GM10248 (cell line): ENCODE data around the gene TAS2R40.

ENCODE experiments used
- CTCF ChIA-PET: fragments of 300-600 bp; sonication (Branson Sonifier 250); formaldehyde crosslinking; extraction: SDS; loops from one replicate; lab custom pipeline; 2021; ENCODE audit warnings: antibody characterized with exemption; lab: Yijun Ruan, JAX
- POLR2A ChIA-PET: fragments of 350-650 bp; sonication (Branson Sonifier 250); formaldehyde crosslinking; extraction: SDS; loops from one replicate; lab custom pipeline; 2020; ENCODE audit warnings: antibody characterized with exemption; lab: Yijun Ruan, JAX
- DNase-seq: peaks from one replicate; pipeline ENCODE4 v3.0.0; 2012; ENCODE audit errors: extremely low spot score
- TF ChIP-seq, protein P1 (sequence below): IDR thresholded peaks from 2 replicates; pipeline ENCODE4 v1.5.1; 2012; ENCODE audit warnings: mild to moderate bottlenecking, low read depth; ENCODE audit errors: extremely low read depth, missing control alignments, control extremely low read depth

TAS2R40 gene

DNA sequence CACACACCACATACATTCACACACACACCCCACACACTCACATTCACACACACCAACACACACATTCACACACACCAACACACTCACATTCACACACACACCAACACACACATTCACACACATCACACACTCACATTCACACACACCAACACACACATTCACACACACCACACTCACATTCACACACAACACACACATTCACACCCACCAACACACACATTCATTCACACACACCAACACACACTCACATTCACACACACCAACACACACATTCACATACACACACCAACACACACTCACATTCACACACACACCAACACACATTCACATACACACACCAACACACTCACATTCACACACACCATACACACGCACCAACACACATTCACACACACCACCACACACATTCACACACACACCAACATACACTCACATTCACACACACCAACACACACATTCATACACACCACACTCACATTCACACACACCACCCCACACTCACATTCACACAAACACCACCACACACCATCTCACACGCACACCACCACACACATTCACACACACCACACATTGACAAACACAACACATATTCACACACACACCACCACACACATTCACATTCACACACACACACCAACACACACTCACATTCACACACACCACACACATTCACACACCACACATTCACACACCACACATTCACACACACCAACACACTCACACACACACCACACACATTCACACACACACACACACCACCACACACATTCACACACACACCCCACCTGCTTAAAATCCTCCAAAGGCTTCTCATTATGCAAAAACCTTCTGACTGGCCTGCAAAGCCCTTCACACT lies 9.0 kb downstream of the TAS2R40 start:
- no peak for DNase-seq
- TF ChIP-seq, protein P1, sequence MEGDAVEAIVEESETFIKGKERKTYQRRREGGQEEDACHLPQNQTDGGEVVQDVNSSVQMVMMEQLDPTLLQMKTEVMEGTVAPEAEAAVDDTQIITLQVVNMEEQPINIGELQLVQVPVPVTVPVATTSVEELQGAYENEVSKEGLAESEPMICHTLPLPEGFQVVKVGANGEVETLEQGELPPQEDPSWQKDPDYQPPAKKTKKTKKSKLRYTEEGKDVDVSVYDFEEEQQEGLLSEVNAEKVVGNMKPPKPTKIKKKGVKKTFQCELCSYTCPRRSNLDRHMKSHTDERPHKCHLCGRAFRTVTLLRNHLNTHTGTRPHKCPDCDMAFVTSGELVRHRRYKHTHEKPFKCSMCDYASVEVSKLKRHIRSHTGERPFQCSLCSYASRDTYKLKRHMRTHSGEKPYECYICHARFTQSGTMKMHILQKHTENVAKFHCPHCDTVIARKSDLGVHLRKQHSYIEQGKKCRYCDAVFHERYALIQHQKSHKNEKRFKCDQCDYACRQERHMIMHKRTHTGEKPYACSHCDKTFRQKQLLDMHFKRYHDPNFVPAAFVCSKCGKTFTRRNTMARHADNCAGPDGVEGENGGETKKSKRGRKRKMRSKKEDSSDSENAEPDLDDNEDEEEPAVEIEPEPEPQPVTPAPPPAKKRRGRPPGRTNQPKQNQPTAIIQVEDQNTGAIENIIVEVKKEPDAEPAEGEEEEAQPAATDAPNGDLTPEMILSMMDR: no peak
- POLR2A ChIA-PET: no interaction called here
- CTCF ChIA-PET: interaction anchor here (1.5 to 2.4 kb wide), 4 partner anchors 11 to 227 kb away, joined by 3 to 24 read pairs (median 8); no protein-coding TSS in a partner anchor

DNA sequence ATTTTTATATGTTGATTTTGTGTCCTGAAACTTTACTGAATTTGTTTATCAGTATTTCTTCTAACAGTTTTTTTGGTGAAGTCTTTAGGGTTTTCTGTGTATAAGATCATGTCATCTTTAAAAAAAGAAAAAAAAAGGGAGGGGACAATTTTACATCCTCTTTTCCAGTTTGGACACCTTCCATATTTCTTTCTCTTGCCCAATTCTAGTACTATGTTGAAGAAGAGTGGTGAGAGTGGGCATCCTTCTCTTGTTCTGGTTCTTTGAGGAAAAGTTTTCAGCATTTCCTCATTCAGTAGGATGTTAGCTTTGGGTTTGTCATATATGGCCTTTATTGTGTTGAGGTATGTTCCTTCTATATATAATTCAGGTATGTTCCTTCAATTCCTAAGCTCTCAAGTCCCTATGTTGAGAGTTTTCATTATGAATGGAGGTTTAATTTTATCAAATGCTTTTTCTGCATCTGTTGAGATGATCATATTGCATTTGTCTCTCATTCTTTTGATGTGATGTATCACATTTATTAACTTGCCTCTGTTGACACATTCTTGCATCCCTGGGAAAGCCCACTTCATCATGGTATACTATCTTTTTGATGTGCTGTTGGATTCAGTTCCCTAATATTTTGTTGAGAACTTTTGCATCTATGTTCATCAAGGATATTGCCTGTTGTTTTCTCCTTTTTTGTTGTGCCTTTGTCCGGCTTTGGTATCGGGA lies 12.1 kb downstream of the TAS2R40 start:
- no peak for DNase-seq
- TF ChIP-seq, protein P1: no peak
- POLR2A ChIA-PET: no interaction called here
- CTCF ChIA-PET: interaction anchor here (1.0 to 1.5 kb wide), 3 partner anchors 9 to 19 kb away, joined by 3 to 4 read pairs (median 3); no protein-coding TSS in a partner anchor

DNA sequence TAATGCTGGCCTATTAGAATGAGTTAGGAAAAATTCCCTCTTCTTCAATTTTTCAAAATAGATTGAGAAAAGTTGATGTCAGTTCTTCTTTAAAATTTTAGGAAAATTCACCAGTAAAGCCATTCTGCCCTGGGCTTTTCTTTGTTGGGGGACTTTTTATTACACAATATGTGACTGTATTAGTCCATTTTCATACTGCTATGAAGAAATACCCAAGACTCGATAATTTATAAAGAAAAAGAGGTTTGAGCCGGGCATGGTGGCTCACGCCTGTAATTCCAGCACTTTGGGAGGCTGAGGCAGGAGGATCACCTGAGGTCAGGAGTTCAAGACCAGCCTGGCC lies 12.7 kb downstream of the TAS2R40 start:
- no peak for DNase-seq
- ChIA-PET CTCF (interaction anchor here (1.0 to 1.1 kb wide), 2 partner anchors 8 to 19 kb away, joined by 3 read pairs; no protein-coding TSS in a partner anchor), POLR2A (no interaction called here)
- TF ChIP-seq, protein P1: no peak

- TF ChIP-seq, protein P1: no peak
- POLR2A ChIA-PET: no interaction called here
- CTCF ChIA-PET: no interaction called here
Observed at GRCh38 chr7:143235561-143235960, 13.7 kb downstream of the TAS2R40 start.

GRCh38 chr7:143236408-143236990 lies 14.7 kb downstream of the TAS2R40 start:
- TF ChIP-seq, protein P1: no peak
- DNase-seq: no peak
- ChIA-PET POLR2A (no interaction called here), CTCF (interaction anchor here (0.8 kb wide), 1 partner anchor 15 kb away, joined by 3 read pairs; the partner anchor contains the start of gene TAS2R40)

More at GRCh38 chr7:143235561-143235960, 13.7 kb downstream of the TAS2R40 start:
- no peak for DNase-seq

DNA sequence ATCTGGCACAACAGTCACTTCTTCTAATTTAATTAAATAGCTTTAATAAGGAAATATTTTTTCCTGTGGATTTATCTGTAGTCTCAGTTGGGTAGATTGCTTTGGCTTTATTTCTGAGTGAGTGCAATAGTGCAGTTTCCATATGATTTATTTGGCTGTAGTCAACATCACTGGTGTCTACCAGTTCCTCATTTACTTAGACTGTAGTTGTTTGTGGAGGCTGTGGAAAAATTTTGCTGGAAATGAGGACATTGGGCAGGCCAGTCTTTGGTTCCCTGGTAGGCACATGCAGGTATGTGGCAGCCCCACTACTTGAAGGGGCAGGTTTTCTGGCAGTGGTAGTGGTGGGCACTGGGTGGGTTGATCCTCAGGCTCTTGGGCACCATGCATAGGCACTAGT lies 15.5 kb downstream of the TAS2R40 start:
- CTCF ChIA-PET: interaction anchor here (0.8 kb wide), 1 partner anchor 16 kb away, joined by 3 read pairs; the partner anchor contains the start of gene TAS2R40
- TF ChIP-seq, protein P1: no peak
- POLR2A ChIA-PET: no interaction called here

More for the DNA sequence above, 15.5 kb downstream of the TAS2R40 start:
- DNase-seq: no peak
